Measurements from ENCODE around the gene RAPGEF1.
"Not testable (repeated sequence)": the region's sequence is repeated elsewhere in the genome, so short reads cannot be mapped to it uniquely, and the experiment has no call there.

RAPGEF1 gene

GRCh38 chr9:131728546-131728910 is 11.3 kb downstream of the RAPGEF1 start:
- DNase-seq = no peak

GRCh38 chr9:131727795-131728545 is 11.9 kb downstream of the RAPGEF1 start:
- no peak for DNase-seq

- DNase-seq = no peak
These were observed 12.6 kb downstream of the RAPGEF1 start for GRCh38 chr9:131727184-131727759.

- DNase-seq = no peak
These were observed 15.2 kb downstream of the RAPGEF1 start for GRCh38 chr9:131724683-131725082.

- no peak for DNase-seq
These were observed 16.2 kb downstream of the RAPGEF1 start for GRCh38 chr9:131723632-131724031.

GRCh38 chr9:131722255-131722654 is 17.6 kb downstream of the RAPGEF1 start:
- peak; percentile 69 for DNase-seq

GRCh38 chr9:131721076-131721475 is 18.8 kb downstream of the RAPGEF1 start:
- DNase-seq = no peak

GRCh38 chr9:131720330-131720729 is 19.5 kb downstream of the RAPGEF1 start:
- DNase-seq = no peak

- no peak for DNase-seq
These were observed 20.5 kb downstream of the RAPGEF1 start for GRCh38 chr9:131719262-131719908.

GRCh38 chr9:131717719-131718460 is 22.0 kb downstream of the RAPGEF1 start:
- no peak for DNase-seq

GRCh38 chr9:131715906-131716305 is 24.0 kb downstream of the RAPGEF1 start:
- no peak for DNase-seq

GRCh38 chr9:131714821-131715220 is 25.1 kb downstream of the RAPGEF1 start:
- no peak for DNase-seq

GRCh38 chr9:131714161-131714646 is 25.7 kb downstream of the RAPGEF1 start:
- no peak for DNase-seq

GRCh38 chr9:131713016-131713415 is 26.9 kb downstream of the RAPGEF1 start:
- no peak for DNase-seq

- no peak for DNase-seq
These were observed 27.6 kb downstream of the RAPGEF1 start for GRCh38 chr9:131712151-131712716.

GRCh38 chr9:131709771-131710431 is 30.0 kb downstream of the RAPGEF1 start:
- no peak for DNase-seq

- DNase-seq = not testable (repeated sequence)
These were observed 30.7 kb downstream of the RAPGEF1 start for GRCh38 chr9:131709010-131709770.

GRCh38 chr9:131708226-131709002 is 31.5 kb downstream of the RAPGEF1 start:
- DNase-seq = no peak

GRCh38 chr9:131707733-131708157 is 32.1 kb downstream of the RAPGEF1 start:
- no peak for DNase-seq

GRCh38 chr9:131707050-131707449 is 32.8 kb downstream of the RAPGEF1 start:
- no peak for DNase-seq

GRCh38 chr9:131706608-131706970 is 33.3 kb downstream of the RAPGEF1 start:
- no peak for DNase-seq
